ENCODE data around the gene ATP11B. TPM values are rescaled to one million over a fixed set of nuclear protein-coding genes. Genes with fewer than 3 reads are reported as not detected.

ATP11B gene
- total RNA-seq, 1 experiment from 2014 or later = 48.8 TPM

DNA sequence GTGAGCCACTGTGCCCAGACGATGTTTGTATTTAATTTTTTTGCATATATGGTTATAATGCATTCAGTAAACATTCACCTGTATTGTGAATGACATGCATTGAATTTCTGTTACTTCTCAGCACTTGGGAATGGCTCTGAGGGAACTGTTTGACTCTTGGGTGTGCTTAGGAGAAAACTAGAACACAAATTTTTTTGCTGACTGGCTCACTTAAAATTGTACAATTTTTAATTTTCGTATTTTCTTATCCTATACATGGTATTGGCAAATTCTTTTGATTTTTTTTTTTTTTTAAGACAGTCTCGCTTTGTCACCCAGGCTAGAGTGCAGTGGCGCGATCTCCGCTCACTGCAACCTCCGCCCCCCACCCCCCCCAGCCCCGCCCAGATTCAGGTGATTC, 7.2 kb downstream of the ATP11B start:
- CTCF ChIA-PET = no interaction called here
- Histone ChIP-seq H3F3A (ENCODE audit: low read length, unreplicated experiment) (no peaks in the 10 kb centered on the region), H3K36me3 (ENCODE audit: low read depth, low read length) (no peaks in the 10 kb centered on the region), H4K20me1 (ENCODE audit: low read length) (no peaks in the 10 kb centered on the region; the same call in 1 of the 2 replicates), H3K4me3 (ENCODE audit: low read length) (no peak overlapping the region), H3K4me2 (ENCODE audit: low read length) (no peak overlapping the region), H3K27ac (ENCODE audit: low read length) (no peak overlapping the region), H3K4me1 (ENCODE audit: insufficient read depth, low read length) (peaks cover 10% of the 10 kb centered on the region), H3K9me3 (ENCODE audit: low read length) (no peaks in the 10 kb centered on the region), H3K79me2 (ENCODE audit: low read length) (peaks cover 51% of the 10 kb centered on the region), H3K27me3 (ENCODE audit: low read length) (no peaks in the 10 kb centered on the region), H3K9me2 (replicated peaks; ENCODE audit: low read length) (no peaks in the 10 kb centered on the region), H3K9ac (ENCODE audit: low read length) (no peak overlapping the region), H2AFZ (ENCODE audit: low read length) (no peak overlapping the region)
- no TSS peak for BruUV-seq (replicated peaks)
- no peak for ATAC-seq
- no peak for DNase-seq
- POLR2A ChIA-PET (ENCODE audit: unreplicated experiment) = no interaction called here
- no peak for TF ChIP-seq EZH2 (IDR thresholded peaks at IDR 0.05; ENCODE audit: low read length, unreplicated experiment)
- no peak for TF ChIP-seq CTCF (conservative IDR thresholded peaks at IDR 0.05; ENCODE audit: low read depth, low read length)
- TF ChIP-seq EZH2phosphoT487 (IDR thresholded peaks at IDR 0.05; ENCODE audit: borderline replicate concordance, low read length) = no peak
- intact Hi-C loops (cut with micrococcal nuclease) = no loop called here

GRCh38 chr3:182802413-182803390, 9.4 kb downstream of the ATP11B start:
- Histone ChIP-seq H3K27ac (ENCODE audit: low read length) (no peak overlapping the region), H3K9me3 (ENCODE audit: low read length) (no peaks in the 10 kb centered on the region), H3K36me3 (ENCODE audit: low read depth, low read length) (no peaks in the 10 kb centered on the region), H4K20me1 (ENCODE audit: low read length) (no peaks in the 10 kb centered on the region; the same call in 1 of the 2 replicates), H3K27me3 (ENCODE audit: low read length) (no peaks in the 10 kb centered on the region), H3K4me1 (ENCODE audit: insufficient read depth, low read length) (0 out of 2 replicates have a peak, but pooled peaks cover 5% of the 10 kb centered on the region), H3K9me2 (replicated peaks; ENCODE audit: low read length) (no peaks in the 10 kb centered on the region), H3K79me2 (ENCODE audit: low read length) (peaks cover 41% of the 10 kb centered on the region), H3F3A (ENCODE audit: low read length, unreplicated experiment) (no peaks in the 10 kb centered on the region), H3K9ac (ENCODE audit: low read length) (no peak overlapping the region), H3K4me2 (ENCODE audit: low read length) (no peak overlapping the region), H3K4me3 (ENCODE audit: low read length) (no peak overlapping the region), H2AFZ (ENCODE audit: low read length) (no peak overlapping the region)
- DNase-seq (no peak), ATAC-seq (no peak)
- CTCF ChIA-PET = no interaction called here
- no TSS peak for BruUV-seq (replicated peaks)
- intact Hi-C loops (cut with micrococcal nuclease) = no loop called here
- POLR2A ChIA-PET (ENCODE audit: unreplicated experiment) = no interaction called here
- no peak for TF ChIP-seq EZH2 (IDR thresholded peaks at IDR 0.05; ENCODE audit: low read length, unreplicated experiment)
- TF ChIP-seq CTCF (conservative IDR thresholded peaks at IDR 0.05; ENCODE audit: low read depth, low read length) = no peak
- TF ChIP-seq EZH2phosphoT487 (IDR thresholded peaks at IDR 0.05; ENCODE audit: borderline replicate concordance, low read length) = no peak

GRCh38 chr3:182803596-182803995, 10.3 kb downstream of the ATP11B start:
- H3K4me3 ChIP-seq (ENCODE audit: low read length) = no peak overlapping the region
- H3K9me2 ChIP-seq (replicated peaks; ENCODE audit: low read length) = no peaks in the 10 kb centered on the region
- H2AFZ ChIP-seq (ENCODE audit: low read length) = no peak overlapping the region
- TF ChIP-seq CTCF (conservative IDR thresholded peaks at IDR 0.05; ENCODE audit: low read depth, low read length) (no peak), EZH2phosphoT487 (IDR thresholded peaks at IDR 0.05; ENCODE audit: borderline replicate concordance, low read length) (no peak), EZH2 (IDR thresholded peaks at IDR 0.05; ENCODE audit: low read length, unreplicated experiment) (no peak)
- H3K27me3 ChIP-seq (ENCODE audit: low read length) = no peaks in the 10 kb centered on the region
- DNase-seq = peak; percentile 55
- no peak overlapping the region for H3K4me2 ChIP-seq (ENCODE audit: low read length)
- CTCF ChIA-PET = no interaction called here
- peak; percentile 79 for ATAC-seq
- no TSS peak for BruUV-seq (replicated peaks)
- intact Hi-C loops (cut with micrococcal nuclease) = no loop called here
- H3K9me3 ChIP-seq (ENCODE audit: low read length) = no peaks in the 10 kb centered on the region
- H3F3A ChIP-seq (ENCODE audit: low read length, unreplicated experiment) = no peaks in the 10 kb centered on the region
- no peaks in the 10 kb centered on the region; the same call in 1 of the 2 replicates for H4K20me1 ChIP-seq (ENCODE audit: low read length)
- POLR2A ChIA-PET (ENCODE audit: unreplicated experiment) = no interaction called here
- no peak overlapping the region for H3K9ac ChIP-seq (ENCODE audit: low read length)
- 0 out of 2 replicates have a peak, but pooled peaks cover 5% of the 10 kb centered on the region for H3K4me1 ChIP-seq (ENCODE audit: insufficient read depth, low read length)
- no peak overlapping the region for H3K27ac ChIP-seq (ENCODE audit: low read length)
- H3K36me3 ChIP-seq (ENCODE audit: low read depth, low read length) = no peaks in the 10 kb centered on the region
- H3K79me2 ChIP-seq (ENCODE audit: low read length) = peaks cover 38% of the 10 kb centered on the region

Data from PC-3 (cell line).